DMS153 treated with DMSO at 0.1 percent for 48 hours (cell line): Measurements from ENCODE around the gene OTOP2.
"Not testable (repeated sequence)": the region's sequence is repeated elsewhere in the genome, so short reads cannot be mapped to it uniquely, and the experiment has no call there.

Experiments
- DNase-seq: peaks from one replicate; lab custom pipeline; 2025; ENCODE audit not compliant: unreplicated experiment; lab: John Stamatoyannopoulos, UW

Gene OTOP2

GRCh38 chr17:74969501-74969900 lies 45.4 kb downstream of the OTOP2 start:
- not testable (repeated sequence) for DNase-seq

- no peak for DNase-seq
These were observed 46.3 kb downstream of the OTOP2 start for GRCh38 chr17:74970395-74970794.

- DNase-seq = no peak
These were observed 47.2 kb downstream of the OTOP2 start for GRCh38 chr17:74971069-74971841.

DNA sequence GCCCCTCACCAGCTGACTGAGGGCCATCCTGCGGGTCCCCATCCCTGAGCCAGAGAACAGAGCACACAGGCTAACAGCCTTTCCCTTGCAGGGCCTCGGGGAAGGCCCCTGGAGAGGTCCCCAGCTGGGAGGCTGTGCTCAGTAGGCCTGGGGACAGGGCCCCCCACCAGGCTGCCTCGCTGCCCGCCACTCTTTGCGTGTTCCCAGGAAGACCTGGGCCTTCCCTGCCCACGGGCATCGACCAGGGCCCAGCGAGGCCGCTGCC lies 47.7 kb downstream of the OTOP2 start:
- no peak for DNase-seq

- DNase-seq = peak; percentile 34
These were observed 48.3 kb downstream of the OTOP2 start, which contains the start of gene HID1 for GRCh38 chr17:74972107-74972972. TSS of gene HID1 (minus strand) at chr17:74972759. CDS start at chr17:74972656, 103 bp downstream.

- no peak for DNase-seq
These were observed 48.9 kb downstream of the OTOP2 start for GRCh38 chr17:74972973-74973328.

DNA sequence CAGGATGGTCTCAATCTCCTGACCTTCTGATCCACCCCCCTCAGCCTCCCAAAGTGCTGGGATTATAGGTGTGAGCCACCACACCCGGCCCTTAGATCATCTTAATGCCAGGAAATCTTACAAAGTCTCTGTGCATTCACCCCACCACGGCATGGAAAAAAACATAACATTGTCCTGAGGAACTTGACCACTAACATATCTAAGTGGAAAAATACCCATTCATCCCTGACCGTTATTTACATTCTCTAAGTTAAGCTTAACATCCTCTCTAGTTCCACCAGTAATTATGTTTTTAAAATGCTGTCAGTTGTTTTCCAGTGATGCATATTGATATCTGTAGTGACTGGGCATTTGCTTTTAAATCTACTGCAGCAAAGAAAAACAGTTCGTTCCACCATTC lies 51.9 kb downstream of the OTOP2 start:
- no peak for DNase-seq

DNA sequence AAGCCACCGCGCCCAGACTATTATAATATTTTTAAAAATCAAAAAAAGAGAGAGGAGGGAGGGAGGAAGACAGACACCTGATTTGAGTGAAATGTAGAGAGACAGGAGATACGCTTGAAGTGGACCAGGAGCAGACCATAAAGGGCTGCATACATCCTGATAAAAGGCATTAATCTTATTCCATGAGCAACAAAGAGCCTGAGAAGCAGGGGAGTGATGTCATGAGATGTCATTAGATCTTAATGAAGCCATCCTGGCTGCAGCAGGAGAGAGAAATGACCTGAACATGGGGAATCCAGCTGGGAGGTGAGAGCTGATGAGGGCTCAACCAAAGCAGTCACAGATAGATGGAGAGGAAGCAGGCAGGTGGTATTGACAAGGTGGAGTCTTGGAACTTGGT lies 53.7 kb downstream of the OTOP2 start:
- no peak for DNase-seq

GRCh38 chr17:74978240-74978639 lies 54.2 kb downstream of the OTOP2 start:
- no peak for DNase-seq

GRCh38 chr17:74979408-74980146 lies 55.5 kb downstream of the OTOP2 start:
- DNase-seq = no peak

DNA sequence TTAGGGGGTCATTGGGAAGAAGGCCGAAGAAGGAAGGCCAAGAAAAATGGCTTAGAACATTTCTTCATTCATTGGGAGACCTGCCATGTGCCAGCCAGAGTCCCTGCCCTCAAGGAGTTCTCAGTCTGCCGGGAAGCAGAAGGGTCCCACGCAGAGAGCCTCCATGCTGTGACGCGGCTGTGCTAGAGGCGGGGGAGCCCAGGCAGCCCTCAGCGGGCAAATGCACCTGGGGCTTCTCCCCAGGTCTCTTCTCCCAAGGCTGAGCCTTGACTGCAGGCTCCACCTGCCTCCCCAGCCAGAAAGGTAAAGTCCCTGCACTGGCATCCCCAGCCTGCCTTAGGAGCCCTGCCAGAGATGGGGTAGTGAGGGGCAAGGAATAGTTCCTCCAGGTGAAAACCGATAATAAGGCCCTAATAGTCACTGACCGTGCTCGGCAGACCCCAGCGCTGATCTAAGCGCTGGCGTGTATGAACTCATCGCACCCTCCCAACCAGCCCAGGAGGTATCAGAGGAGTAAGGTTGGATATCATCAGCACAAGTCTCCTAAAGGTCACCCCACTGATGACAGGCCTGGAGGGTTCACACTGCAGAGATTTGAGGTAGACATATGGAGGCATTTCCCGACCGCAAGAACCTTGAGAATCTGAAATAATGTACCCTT lies 57.4 kb downstream of the OTOP2 start:
- DNase-seq = no peak

DNA sequence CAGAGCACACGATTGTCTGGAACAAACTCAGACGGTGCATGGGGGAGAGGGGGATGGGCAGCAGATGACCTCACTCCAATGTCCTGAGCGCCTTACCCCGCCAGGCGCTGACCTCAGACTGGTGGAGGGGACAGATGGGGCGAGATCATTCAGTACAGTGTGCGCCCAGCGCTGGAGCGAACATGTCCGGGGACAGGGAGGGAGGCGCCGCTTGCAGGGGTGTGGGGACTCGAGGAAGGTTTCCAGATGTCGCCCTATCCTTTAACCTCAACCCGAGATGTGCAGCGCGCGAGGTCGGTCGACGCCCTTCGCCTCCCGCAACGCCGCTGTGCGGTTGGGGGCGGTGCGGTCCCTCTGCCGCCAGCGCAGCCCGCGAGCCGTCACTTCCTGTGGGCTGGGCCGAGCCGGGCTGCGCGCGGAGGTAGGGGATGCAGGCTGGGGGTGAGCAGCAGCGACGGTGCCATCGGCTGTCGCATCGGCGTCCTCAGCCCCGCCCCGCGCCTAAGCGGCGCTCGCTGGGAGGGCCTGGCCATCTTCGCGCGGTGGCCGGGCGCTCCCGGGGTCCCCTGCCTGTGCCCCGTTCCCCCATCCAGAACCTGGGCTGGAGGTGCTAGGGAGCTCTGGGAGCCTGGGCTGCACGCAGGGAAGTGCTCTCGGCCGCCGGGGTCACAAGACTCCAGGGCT lies 58.0 kb downstream of the OTOP2 start:
- DNase-seq = peak; percentile 67

DNA sequence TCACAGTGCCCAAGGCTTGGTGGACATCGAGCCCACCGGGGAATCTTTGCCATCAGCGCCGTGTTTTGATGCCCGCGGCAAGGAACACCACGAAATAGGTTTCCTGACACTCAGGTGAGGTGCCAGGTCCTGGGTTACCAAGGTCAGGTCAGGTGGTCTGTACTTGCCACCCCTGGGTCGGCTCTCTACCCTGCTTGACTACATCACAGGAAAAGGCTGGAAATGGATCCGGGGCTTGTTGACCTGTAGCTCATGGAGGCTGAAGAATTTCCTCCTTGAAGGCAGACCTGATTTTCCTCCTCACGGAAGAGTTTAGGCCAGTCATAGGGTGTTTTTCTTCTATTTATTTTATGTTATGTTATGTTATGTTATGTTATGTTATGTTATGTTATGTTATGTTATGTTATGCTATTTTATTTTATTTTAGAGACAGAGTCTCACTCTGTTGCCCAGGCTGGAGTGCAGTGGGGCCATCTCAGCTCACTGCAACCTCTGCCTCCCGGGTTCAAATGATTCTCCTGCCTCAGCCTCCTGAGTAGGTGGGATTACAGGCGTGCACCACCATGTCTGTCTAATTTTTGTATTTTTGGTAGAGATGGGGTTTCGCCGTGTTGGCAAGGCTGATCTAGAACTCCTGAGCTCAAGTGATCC lies 58.7 kb downstream of the OTOP2 start:
- not testable (repeated sequence) for DNase-seq
